IMR-90 (cell line): Measurements from ENCODE around the gene INF2. TPM values are rescaled to one million over a fixed set of nuclear protein-coding genes. Genes with fewer than 3 reads are reported as not detected.
A peak's percentile ranks its signal among the peaks of the same experiment; 100 is the strongest.

ENCODE experiments used
- ATAC-seq: fragments of 200-7000 bp; cut with Tn5 transposase; 2 replicates; pipeline ENCODE4 v1.9.1; 2020; ENCODE audit warnings: low read depth, mild to moderate bottlenecking, moderate library complexity
- BruUV-seq: library from RNA; stranded (reverse); fragments of 400-500 nt; replicated peaks from 2 replicates; lab custom pipeline; 2021; lab: Mats Ljungman, UMichigan
- CTCF ChIA-PET: fragments of 300-600 bp; formaldehyde crosslinking; extraction: SDS; loops from one replicate; lab custom pipeline; 2021; ENCODE audit warnings: antibody characterized with exemption; lab: Yijun Ruan, JAX
- POLR2A ChIA-PET: fragments of 300-600 bp; sonication (Branson Sonifier 250); formaldehyde crosslinking; loops from one replicate; lab custom pipeline; 2022; ENCODE audit warnings: antibody characterized with exemption; ENCODE audit not compliant: unreplicated experiment; lab: Charles Lee
- DNase-seq: peaks from one replicate; pipeline ENCODE4 v3.0.0; 2013
- H2AFZ ChIP-seq: replicated peaks from 2 replicates; pipeline ENCODE3; 2013; ENCODE audit warnings: low read length, mild to moderate bottlenecking; ENCODE audit not compliant: poor library complexity
- H2AK5ac ChIP-seq: 2 replicates; pipeline ENCODE4 v1.6.1; 2013; ENCODE audit warnings: low read depth, low read length, inconsistent platforms
- H2AK9ac ChIP-seq: replicated peaks from 2 replicates; pipeline ENCODE3; 2013; ENCODE audit warnings: mild to moderate bottlenecking, low read depth, low read length, moderate library complexity; ENCODE audit not compliant: poor library complexity
- H2BK120ac ChIP-seq: 2 replicates; pipeline ENCODE4 v1.6.1; 2013; ENCODE audit warnings: low read depth, low read length, inconsistent platforms
- H2BK15ac ChIP-seq: 3 replicates; pipeline ENCODE4 v1.6.1; 2013; ENCODE audit warnings: low read depth, low read length, inconsistent platforms
- H2BK20ac ChIP-seq: 2 replicates; pipeline ENCODE4 v1.6.1; 2013; ENCODE audit warnings: low read depth, mild to moderate bottlenecking, inconsistent platforms, low read length, moderate library complexity
- H2BK5ac ChIP-seq: 2 replicates; pipeline ENCODE4 v1.6.1; 2013; ENCODE audit warnings: mild to moderate bottlenecking, low read depth, low read length, inconsistent platforms; ENCODE audit not compliant: poor library complexity, severe bottlenecking
- H3K14ac ChIP-seq: replicated peaks from 2 replicates; pipeline ENCODE4 v1.6.1; 2013; ENCODE audit warnings: low read depth, low read length, inconsistent platforms
- H3K18ac ChIP-seq: 2 replicates; pipeline ENCODE4 v1.6.1; 2013; ENCODE audit warnings: low read depth, low read length, control low read depth
- H3K23ac ChIP-seq: 2 replicates; pipeline ENCODE4 v1.6.1; 2013; ENCODE audit warnings: low read depth, low read length, inconsistent platforms
- H3K27ac ChIP-seq: 2 replicates; pipeline ENCODE4 v1.5.1; 2013; ENCODE audit warnings: mild to moderate bottlenecking, control low read depth, low read length; ENCODE audit not compliant: insufficient read depth
- H3K27me3 ChIP-seq: 2 replicates; pipeline ENCODE4 v1.6.1; 2013; ENCODE audit warnings: low read length; ENCODE audit not compliant: control insufficient read depth, insufficient read depth
- H3K36me3 ChIP-seq: 2 replicates; pipeline ENCODE4 v1.6.1; 2013; ENCODE audit warnings: low read length, mixed read lengths; ENCODE audit not compliant: control insufficient read depth, insufficient read depth
- H3K4ac ChIP-seq: 2 replicates; pipeline ENCODE4 v1.6.1; 2013; ENCODE audit warnings: low read depth, low read length, inconsistent platforms
- H3K4me1 ChIP-seq: 2 replicates; pipeline ENCODE4 v1.6.1; 2013; ENCODE audit warnings: low read length, mixed read lengths; ENCODE audit not compliant: control insufficient read depth, insufficient read depth
- H3K4me2 ChIP-seq: 2 replicates; pipeline ENCODE4 v1.6.1; 2013; ENCODE audit warnings: low read depth, mild to moderate bottlenecking, control low read depth, low read length, moderate library complexity
- H3K4me3 ChIP-seq: 2 replicates; pipeline ENCODE4 v1.5.1; 2013; ENCODE audit warnings: low read depth, mild to moderate bottlenecking, control low read depth, low read length, moderate library complexity; ENCODE audit not compliant: insufficient read depth
- H3K56ac ChIP-seq: 2 replicates; pipeline ENCODE4 v1.6.1; 2013; ENCODE audit warnings: low read length, inconsistent platforms; ENCODE audit not compliant: insufficient read depth; ENCODE audit errors: extremely low read depth
- H3K79me1 ChIP-seq, 2 experiments: 2 replicates each; pipeline ENCODE4 v1.6.1; 2013; ENCODE audit warnings: low read length in 2 of 2, inconsistent platforms in 1 of 2, low read depth in 1 of 2
- H3K9ac ChIP-seq: 2 replicates; pipeline ENCODE4 v1.6.1; 2013; ENCODE audit warnings: low read depth, low read length, control low read depth
- H3K9me1 ChIP-seq: 2 replicates; pipeline ENCODE4 v1.6.1; 2013; ENCODE audit warnings: low read length, inconsistent platforms; ENCODE audit not compliant: insufficient read depth
- H3K9me3 ChIP-seq: 2 replicates; pipeline ENCODE4 v1.6.1; 2013; ENCODE audit warnings: low read length; ENCODE audit not compliant: control insufficient read depth, insufficient read depth
- H4K20me1 ChIP-seq: 2 replicates; pipeline ENCODE4 v1.6.1; 2013; ENCODE audit warnings: low read length, inconsistent platforms; ENCODE audit not compliant: insufficient read depth
- H4K5ac ChIP-seq: 2 replicates; pipeline ENCODE4 v1.6.1; 2013; ENCODE audit warnings: mild to moderate bottlenecking, low read depth, low read length, control low read depth
- H4K8ac ChIP-seq, 2 experiments: 2 replicates each; pipeline ENCODE4 v1.6.1; 2013; ENCODE audit warnings: low read depth in 2 of 2, low read length in 2 of 2, control low read depth in 1 of 2, inconsistent platforms in 1 of 2
- H4K91ac ChIP-seq: 2 replicates; pipeline ENCODE4 v1.6.1; 2013; ENCODE audit warnings: low read depth, low read length, inconsistent platforms; ENCODE audit not compliant: insufficient read depth
- CHD1 ChIP-seq: IDR thresholded peaks from 2 replicates; pipeline ENCODE4 v1.6.1; 2012; ENCODE audit warnings: low read depth, low read length, improper control_type of control experiment
- CTCF ChIP-seq: conservative IDR thresholded peaks from 2 replicates; pipeline ENCODE4 v1.5.1; 2012; ENCODE audit warnings: mild to moderate bottlenecking, low read depth, low read length, improper control_type of control experiment
- WGBS, 2 experiments: methylation state at CpG; one replicate each; pipeline versions ENCODE4 v1.1.5 to v1.1.7; 2013; ENCODE audit warnings: missing lambda C conversion rate in 2 of 2; ENCODE audit not compliant: insufficient read length in 1 of 2; ENCODE audit errors: extremely low coverage in 2 of 2; 5-methylcytosine and 5-hydroxymethylcytosine counted together
- dilution Hi-C: fragments of 300-500 bp; cut with HindIII; formaldehyde crosslinking; loops from one replicate; pipeline ENCODE4 v1.14.3; 2018; ENCODE audit warnings: low sequenced_read_pairs; ENCODE audit not compliant: unreplicated experiment
- in situ Hi-C: fragments of 300-500 bp; cut with MboI; formaldehyde crosslinking; loops from 3 replicates; pipeline ENCODE4 v1.14.3; 2019; ENCODE audit warnings: low sequenced_read_pairs, inconsistent platforms, mixed read lengths
- intact Hi-C: fragments of 100-400 bp; cut with micrococcal nuclease; formaldehyde crosslinking; loops from 2 replicates; pipeline ENCODE4 v1.10.0; 2022
- polyA plus RNA-seq, 3 experiments: library from polyadenylated mRNA; depleted of rRNA; stranded (reverse); fragments of >200 nt; gene quantifications; 2 replicates each; pipeline ENCODE4 v1.2.3, GENCODE V29; 2012; ENCODE audit warnings: low replicate concordance in 1 of 3
- total RNA-seq: library from RNA; depleted of rRNA; stranded (reverse); fragments of >200 nt; gene quantifications from 2 replicates; pipeline ENCODE4 v1.2.3, GENCODE V29; 2012

Gene INF2
- total and polyA plus RNA-seq, 2 of the 4 experiments (the other 2 are of a cell fraction), result 16.8 to 62.1 TPM

GRCh38 chr14:104770851-104771272, 81.4 kb downstream of the INF2 start:
- CTCF ChIA-PET, result interaction anchor here (1.2 to 1.6 kb wide), 2 partner anchors 18 to 56 kb away, joined by 4 to 5 read pairs; partner anchors contain the start of gene SIVA1
- Histone ChIP-seq H2BK120ac (no peak overlapping the region), H3K56ac (no peak overlapping the region), H3K79me1 (peaks cover 0 to 18% of the 10 kb centered on the region in 2 experiments; a peak in 1 of 4 replicates), H3K9me3 (no peaks in the 10 kb centered on the region; the same call in 1 of the 2 replicates), H3K4me1 (peaks cover 5% of the 10 kb centered on the region), H3K4me2 (no peak overlapping the region), H3K27ac (no peak overlapping the region), H2AK5ac (no peak overlapping the region), H4K5ac (no peak overlapping the region), H3K14ac (no peak overlapping the region), H3K4me3 (no peak overlapping the region), H2AFZ (no peak overlapping the region), H2BK20ac (no peak overlapping the region), H3K9ac (no peak overlapping the region), H3K9me1 (no peaks in the 10 kb centered on the region), H2AK9ac (no peak overlapping the region), H4K91ac (no peak overlapping the region), H3K18ac (no peak overlapping the region), H4K20me1 (peaks cover 22% of the 10 kb centered on the region), H3K36me3 (peaks cover 50% of the 10 kb centered on the region), H4K8ac (no peak overlapping the region), H3K27me3 (no peaks in the 10 kb centered on the region), H2BK5ac (no peak overlapping the region), H2BK15ac (no peak overlapping the region), H3K4ac (no peak overlapping the region), H3K23ac (no peak overlapping the region)
- dilution Hi-C loops, result no loop called here
- TF ChIP-seq CTCF, result peak; percentile 45
- TF ChIP-seq CHD1, result no peak
- no TSS peak for BruUV-seq
- DNase-seq, result no peak
- no CpG with 5 or more reads among the region's 5 CpGs for WGBS, 2 experiments
- intact Hi-C loops, result no loop called here
- in situ Hi-C loops, result no loop called here
- ATAC-seq, result no peak
- POLR2A ChIA-PET, result no interaction called here
